SU-DHL-6 (cell line): Measurements from ENCODE around the gene PNO1.
A peak's percentile ranks its signal among the peaks of the same experiment; 100 is the strongest.

Source experiments
- EZH2phosphoT487 ChIP-seq: fragments of 200-600 bp; sonication (generic), shearing (Covaris generic); conservative IDR thresholded peaks from 2 replicates; pipeline ENCODE4 v1.6.1; 2018; ENCODE audit warnings: mild to moderate bottlenecking, antibody characterized with exemption, low read length, moderate library complexity, mixed read lengths
- TF ChIP-seq, protein P1 (sequence below): fragments of 200-600 bp; sonication (generic); IDR thresholded peaks from one replicate; pipeline ENCODE4 v1.5.1; 2017; ENCODE audit warnings: antibody characterized with exemption, mild to moderate bottlenecking, low read length, moderate library complexity; ENCODE audit not compliant: insufficient read depth, poor library complexity, severe bottlenecking

DNA sequence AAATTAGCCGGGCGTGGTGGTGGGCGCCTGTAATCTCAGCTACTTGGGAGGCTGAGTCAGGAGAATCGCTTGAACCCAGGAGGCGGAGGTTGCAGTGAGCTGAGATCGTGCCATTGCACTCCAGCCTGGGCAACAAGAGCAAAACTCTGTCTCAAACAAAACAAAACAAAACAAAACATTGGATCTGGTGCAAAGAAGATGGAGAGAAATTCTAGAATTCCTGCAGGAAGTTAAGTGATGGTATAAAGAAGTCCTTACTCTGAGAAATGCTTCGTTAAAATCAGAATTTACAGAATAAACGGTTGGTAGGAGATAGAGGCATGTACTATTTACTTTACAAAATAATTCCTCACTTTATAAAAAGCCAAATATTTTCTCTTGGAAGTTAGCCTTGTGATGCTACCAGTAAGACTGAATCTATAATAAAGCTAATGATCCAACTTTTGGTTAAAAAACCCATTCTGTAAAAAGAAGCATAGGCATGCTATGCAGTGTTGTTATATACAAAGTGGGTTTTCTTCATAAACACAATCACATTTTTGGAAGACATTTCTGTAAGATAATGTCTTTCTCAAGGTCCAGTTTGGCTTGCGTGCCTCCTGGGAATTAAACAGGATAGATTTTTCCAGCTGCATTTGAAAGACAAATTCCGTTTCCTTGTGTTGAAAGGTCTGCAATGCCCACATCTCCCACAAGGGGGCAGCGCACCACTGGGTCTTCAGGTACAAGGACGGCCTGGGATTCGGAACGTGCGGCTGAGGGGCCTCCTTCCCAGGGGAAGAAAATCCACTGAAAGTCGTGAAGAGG is 35.6 kb upstream of the PNO1 start:
- TF ChIP-seq, protein P1, sequence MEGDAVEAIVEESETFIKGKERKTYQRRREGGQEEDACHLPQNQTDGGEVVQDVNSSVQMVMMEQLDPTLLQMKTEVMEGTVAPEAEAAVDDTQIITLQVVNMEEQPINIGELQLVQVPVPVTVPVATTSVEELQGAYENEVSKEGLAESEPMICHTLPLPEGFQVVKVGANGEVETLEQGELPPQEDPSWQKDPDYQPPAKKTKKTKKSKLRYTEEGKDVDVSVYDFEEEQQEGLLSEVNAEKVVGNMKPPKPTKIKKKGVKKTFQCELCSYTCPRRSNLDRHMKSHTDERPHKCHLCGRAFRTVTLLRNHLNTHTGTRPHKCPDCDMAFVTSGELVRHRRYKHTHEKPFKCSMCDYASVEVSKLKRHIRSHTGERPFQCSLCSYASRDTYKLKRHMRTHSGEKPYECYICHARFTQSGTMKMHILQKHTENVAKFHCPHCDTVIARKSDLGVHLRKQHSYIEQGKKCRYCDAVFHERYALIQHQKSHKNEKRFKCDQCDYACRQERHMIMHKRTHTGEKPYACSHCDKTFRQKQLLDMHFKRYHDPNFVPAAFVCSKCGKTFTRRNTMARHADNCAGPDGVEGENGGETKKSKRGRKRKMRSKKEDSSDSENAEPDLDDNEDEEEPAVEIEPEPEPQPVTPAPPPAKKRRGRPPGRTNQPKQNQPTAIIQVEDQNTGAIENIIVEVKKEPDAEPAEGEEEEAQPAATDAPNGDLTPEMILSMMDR = peak; percentile 88
- TF ChIP-seq EZH2phosphoT487 = no peak
